IMR-90 (cell line): ENCODE measurements around the gene POMT2. TPM values are rescaled to one million over a fixed set of nuclear protein-coding genes. Genes with fewer than 3 reads are reported as not detected.

Source experiments
- ATAC-seq: fragments of 200-7000 bp; cut with Tn5 transposase; 2 replicates; pipeline ENCODE4 v1.9.1; 2020; ENCODE audit warnings: low read depth, mild to moderate bottlenecking, moderate library complexity
- BruUV-seq: library from RNA; stranded (reverse); fragments of 400-500 nt; replicated peaks from 2 replicates; lab custom pipeline; 2021; lab: Mats Ljungman, UMichigan
- CTCF ChIA-PET: fragments of 300-600 bp; formaldehyde crosslinking; extraction: SDS; loops from one replicate; lab custom pipeline; 2021; ENCODE audit warnings: antibody characterized with exemption; lab: Yijun Ruan, JAX
- POLR2A ChIA-PET: fragments of 300-600 bp; sonication (Branson Sonifier 250); formaldehyde crosslinking; loops from one replicate; lab custom pipeline; 2022; ENCODE audit warnings: antibody characterized with exemption; ENCODE audit not compliant: unreplicated experiment; lab: Charles Lee
- DNase-seq: peaks from one replicate; pipeline ENCODE4 v3.0.0; 2013
- H2AFZ ChIP-seq: replicated peaks from 2 replicates; pipeline ENCODE3; 2013; ENCODE audit warnings: low read length, mild to moderate bottlenecking; ENCODE audit not compliant: poor library complexity
- H2AK5ac ChIP-seq: 2 replicates; pipeline ENCODE4 v1.6.1; 2013; ENCODE audit warnings: low read depth, low read length, inconsistent platforms
- H2AK9ac ChIP-seq: replicated peaks from 2 replicates; pipeline ENCODE3; 2013; ENCODE audit warnings: mild to moderate bottlenecking, low read depth, low read length, moderate library complexity; ENCODE audit not compliant: poor library complexity
- H2BK120ac ChIP-seq: 2 replicates; pipeline ENCODE4 v1.6.1; 2013; ENCODE audit warnings: low read depth, low read length, inconsistent platforms
- H2BK15ac ChIP-seq: 3 replicates; pipeline ENCODE4 v1.6.1; 2013; ENCODE audit warnings: low read depth, low read length, inconsistent platforms
- H2BK20ac ChIP-seq: 2 replicates; pipeline ENCODE4 v1.6.1; 2013; ENCODE audit warnings: low read depth, mild to moderate bottlenecking, inconsistent platforms, low read length, moderate library complexity
- H2BK5ac ChIP-seq: 2 replicates; pipeline ENCODE4 v1.6.1; 2013; ENCODE audit warnings: mild to moderate bottlenecking, low read depth, low read length, inconsistent platforms; ENCODE audit not compliant: poor library complexity, severe bottlenecking
- H3K14ac ChIP-seq: replicated peaks from 2 replicates; pipeline ENCODE4 v1.6.1; 2013; ENCODE audit warnings: low read depth, low read length, inconsistent platforms
- H3K18ac ChIP-seq: 2 replicates; pipeline ENCODE4 v1.6.1; 2013; ENCODE audit warnings: low read depth, low read length, control low read depth
- H3K23ac ChIP-seq: 2 replicates; pipeline ENCODE4 v1.6.1; 2013; ENCODE audit warnings: low read depth, low read length, inconsistent platforms
- H3K27ac ChIP-seq: 2 replicates; pipeline ENCODE4 v1.5.1; 2013; ENCODE audit warnings: mild to moderate bottlenecking, control low read depth, low read length; ENCODE audit not compliant: insufficient read depth
- H3K27me3 ChIP-seq: 2 replicates; pipeline ENCODE4 v1.6.1; 2013; ENCODE audit warnings: low read length; ENCODE audit not compliant: control insufficient read depth, insufficient read depth
- H3K36me3 ChIP-seq: 2 replicates; pipeline ENCODE4 v1.6.1; 2013; ENCODE audit warnings: low read length, mixed read lengths; ENCODE audit not compliant: control insufficient read depth, insufficient read depth
- H3K4ac ChIP-seq: 2 replicates; pipeline ENCODE4 v1.6.1; 2013; ENCODE audit warnings: low read depth, low read length, inconsistent platforms
- H3K4me1 ChIP-seq: 2 replicates; pipeline ENCODE4 v1.6.1; 2013; ENCODE audit warnings: low read length, mixed read lengths; ENCODE audit not compliant: control insufficient read depth, insufficient read depth
- H3K4me2 ChIP-seq: 2 replicates; pipeline ENCODE4 v1.6.1; 2013; ENCODE audit warnings: low read depth, mild to moderate bottlenecking, control low read depth, low read length, moderate library complexity
- H3K4me3 ChIP-seq: 2 replicates; pipeline ENCODE4 v1.5.1; 2013; ENCODE audit warnings: low read depth, mild to moderate bottlenecking, control low read depth, low read length, moderate library complexity; ENCODE audit not compliant: insufficient read depth
- H3K56ac ChIP-seq: 2 replicates; pipeline ENCODE4 v1.6.1; 2013; ENCODE audit warnings: low read length, inconsistent platforms; ENCODE audit not compliant: insufficient read depth; ENCODE audit errors: extremely low read depth
- H3K79me1 ChIP-seq, 2 experiments: 2 replicates each; pipeline ENCODE4 v1.6.1; 2013; ENCODE audit warnings: low read length in 2 of 2, inconsistent platforms in 1 of 2, low read depth in 1 of 2
- H3K9ac ChIP-seq: 2 replicates; pipeline ENCODE4 v1.6.1; 2013; ENCODE audit warnings: low read depth, low read length, control low read depth
- H3K9me1 ChIP-seq: 2 replicates; pipeline ENCODE4 v1.6.1; 2013; ENCODE audit warnings: low read length, inconsistent platforms; ENCODE audit not compliant: insufficient read depth
- H3K9me3 ChIP-seq: 2 replicates; pipeline ENCODE4 v1.6.1; 2013; ENCODE audit warnings: low read length; ENCODE audit not compliant: control insufficient read depth, insufficient read depth
- H4K20me1 ChIP-seq: 2 replicates; pipeline ENCODE4 v1.6.1; 2013; ENCODE audit warnings: low read length, inconsistent platforms; ENCODE audit not compliant: insufficient read depth
- H4K5ac ChIP-seq: 2 replicates; pipeline ENCODE4 v1.6.1; 2013; ENCODE audit warnings: mild to moderate bottlenecking, low read depth, low read length, control low read depth
- H4K8ac ChIP-seq, 2 experiments: 2 replicates each; pipeline ENCODE4 v1.6.1; 2013; ENCODE audit warnings: low read depth in 2 of 2, low read length in 2 of 2, control low read depth in 1 of 2, inconsistent platforms in 1 of 2
- H4K91ac ChIP-seq: 2 replicates; pipeline ENCODE4 v1.6.1; 2013; ENCODE audit warnings: low read depth, low read length, inconsistent platforms; ENCODE audit not compliant: insufficient read depth
- MAFK ChIP-seq: IDR thresholded peaks from 2 replicates; pipeline ENCODE4 v1.6.1; 2012; ENCODE audit warnings: low read depth, low read length, improper control_type of control experiment
- NFE2L2 ChIP-seq: fragments of 150-350 bp; IDR thresholded peaks from 2 replicates; pipeline ENCODE4 v1.6.1; 2016; ENCODE audit warnings: low read depth, mild to moderate bottlenecking, low read length
- RCOR1 ChIP-seq: IDR thresholded peaks from 2 replicates; pipeline ENCODE4 v1.6.1; 2012; ENCODE audit warnings: mild to moderate bottlenecking, low read length, improper control_type of control experiment; ENCODE audit not compliant: insufficient replicate concordance
- WGBS, 2 experiments: methylation state at CpG; one replicate each; pipeline versions ENCODE4 v1.1.5 to v1.1.7; 2013; ENCODE audit warnings: missing lambda C conversion rate in 2 of 2; ENCODE audit not compliant: insufficient read length in 1 of 2; ENCODE audit errors: extremely low coverage in 2 of 2; 5-methylcytosine and 5-hydroxymethylcytosine counted together
- dilution Hi-C: fragments of 300-500 bp; cut with HindIII; formaldehyde crosslinking; loops from one replicate; pipeline ENCODE4 v1.14.3; 2018; ENCODE audit warnings: low sequenced_read_pairs; ENCODE audit not compliant: unreplicated experiment
- in situ Hi-C: fragments of 300-500 bp; cut with MboI; formaldehyde crosslinking; loops from 3 replicates; pipeline ENCODE4 v1.14.3; 2019; ENCODE audit warnings: low sequenced_read_pairs, inconsistent platforms, mixed read lengths
- intact Hi-C: fragments of 100-400 bp; cut with micrococcal nuclease; formaldehyde crosslinking; loops from 2 replicates; pipeline ENCODE4 v1.10.0; 2022
- polyA plus RNA-seq, 3 experiments: library from polyadenylated mRNA; depleted of rRNA; stranded (reverse); fragments of >200 nt; gene quantifications; 2 replicates each; pipeline ENCODE4 v1.2.3, GENCODE V29; 2012; ENCODE audit warnings: low replicate concordance in 1 of 3
- total RNA-seq: library from RNA; depleted of rRNA; stranded (reverse); fragments of >200 nt; gene quantifications from 2 replicates; pipeline ENCODE4 v1.2.3, GENCODE V29; 2012

The POMT2 gene
- total and polyA plus RNA-seq, 2 of the 4 experiments (the other 2 are of a cell fraction), result 6.5 to 13.0 TPM

GRCh38 chr14:77286576-77286975 lies 34.1 kb downstream of the POMT2 start:
- in situ Hi-C loops, result no loop called here
- ChIA-PET CTCF (no interaction called here), POLR2A (no interaction called here)

More at GRCh38 chr14:77286576-77286975, 34.1 kb downstream of the POMT2 start:
- no TSS peak for BruUV-seq
- Histone ChIP-seq H3K4me2 (no peak overlapping the region), H2AFZ (no peak overlapping the region), H3K9ac (no peak overlapping the region), H2BK20ac (no peak overlapping the region), H3K79me1 (no peaks in the 10 kb centered on the region), H3K14ac (no peak overlapping the region), H3K9me1 (no peaks in the 10 kb centered on the region; the same call in 1 of the 2 replicates), H3K18ac (no peak overlapping the region), H3K36me3 (peaks cover 20% of the 10 kb centered on the region), H2AK9ac (no peak overlapping the region), H4K8ac (no peak overlapping the region), H3K23ac (no peak overlapping the region), H3K4ac (no peak overlapping the region), H4K91ac (no peak overlapping the region), H4K20me1 (no peaks in the 10 kb centered on the region), H2BK120ac (no peak overlapping the region), H2BK5ac (no peak overlapping the region), H3K27me3 (no peaks in the 10 kb centered on the region), H4K5ac (no peak overlapping the region), H3K27ac (no peak overlapping the region), H3K4me3 (no peak overlapping the region), H3K9me3 (no peaks in the 10 kb centered on the region), H3K4me1 (no peaks in the 10 kb centered on the region), H2AK5ac (no peak overlapping the region), H3K56ac (no peak overlapping the region), H2BK15ac (no peak overlapping the region)
- TF ChIP-seq NFE2L2, result no peak
- no peak for TF ChIP-seq RCOR1
- no peak for TF ChIP-seq MAFK
- intact Hi-C loops, result no loop called here
- ATAC-seq, result no peak
- no peak for DNase-seq
- dilution Hi-C loops, result no loop called here
- WGBS, 2 experiments, result no CpG with 5 or more reads among the region's 5 CpGs
